H9 (cell line): ENCODE data around the gene F11R. TPM values are rescaled to one million over a fixed set of nuclear protein-coding genes. Genes with fewer than 3 reads are reported as not detected.

Source experiments
- DNase-seq: peaks from one replicate; pipeline ENCODE4 v3.0.0-alpha.2; 2017
- H2AFZ ChIP-seq: one replicate; pipeline ENCODE4 v1.6.1; 2013; ENCODE audit warnings: mild to moderate bottlenecking, low read length, control low read depth, moderate library complexity
- H2AK5ac ChIP-seq: 2 replicates; pipeline ENCODE4 v1.6.1; 2013; ENCODE audit warnings: low read length, control low read depth, mixed read lengths; ENCODE audit not compliant: insufficient read length
- H2BK120ac ChIP-seq: one replicate; pipeline ENCODE4 v1.6.1; 2013; ENCODE audit warnings: low read depth, mild to moderate bottlenecking, low read length, control low read depth, inconsistent platforms; ENCODE audit not compliant: poor library complexity, severe bottlenecking
- H2BK12ac ChIP-seq: 2 replicates; pipeline ENCODE4 v1.6.1; 2013; ENCODE audit warnings: low read length, control low read depth, mixed read lengths, low read depth; ENCODE audit not compliant: insufficient read length
- H2BK15ac ChIP-seq: 2 replicates; pipeline ENCODE4 v1.6.1; 2013; ENCODE audit warnings: low read depth, low read length, control low read depth
- H2BK20ac ChIP-seq: one replicate; pipeline ENCODE4 v1.6.1; 2013; ENCODE audit warnings: low read depth, mild to moderate bottlenecking, low read length, control low read depth, inconsistent platforms; ENCODE audit not compliant: poor library complexity, severe bottlenecking
- H2BK5ac ChIP-seq: 2 replicates; pipeline ENCODE4 v1.6.1; 2013; ENCODE audit warnings: low read length, control low read depth, mixed read lengths; ENCODE audit not compliant: insufficient read length
- H3K14ac ChIP-seq: 2 replicates; pipeline ENCODE4 v1.6.1; 2013; ENCODE audit warnings: low read length, control low read depth; ENCODE audit not compliant: insufficient read depth
- H3K18ac ChIP-seq: 2 replicates; pipeline ENCODE4 v1.6.1; 2013; ENCODE audit warnings: low read depth, mild to moderate bottlenecking, mixed read lengths, low read length, control low read depth; ENCODE audit not compliant: insufficient read length
- H3K23ac ChIP-seq: 2 replicates; pipeline ENCODE4 v1.6.1; 2013; ENCODE audit warnings: low read length, control low read depth, mixed read lengths, low read depth; ENCODE audit not compliant: insufficient read length
- H3K23me2 ChIP-seq: 2 replicates; pipeline ENCODE4 v1.6.1; 2013; ENCODE audit warnings: low read depth, mild to moderate bottlenecking, mixed read lengths, low read length, control low read depth; ENCODE audit not compliant: insufficient read length, poor library complexity, severe bottlenecking
- H3K27ac ChIP-seq: 2 replicates; pipeline ENCODE4 v1.5.1; 2013; ENCODE audit warnings: low read length, control low read depth, mixed read lengths, low read depth; ENCODE audit not compliant: insufficient read length
- H3K27me3 ChIP-seq: 2 replicates; pipeline ENCODE4 v1.6.1; 2013; ENCODE audit warnings: low read length, control low read depth, inconsistent platforms; ENCODE audit not compliant: insufficient read depth
- H3K4ac ChIP-seq: 2 replicates; pipeline ENCODE4 v1.6.1; 2013; ENCODE audit warnings: low read depth, mild to moderate bottlenecking, control low read depth, inconsistent platforms, low read length, moderate library complexity
- H3K4me1 ChIP-seq: 2 replicates; pipeline ENCODE4 v1.6.1; 2013; ENCODE audit warnings: low read length, control low read depth, inconsistent platforms; ENCODE audit not compliant: insufficient read depth
- H3K4me2 ChIP-seq: 2 replicates; pipeline ENCODE4 v1.6.1; 2013; ENCODE audit warnings: low read length, control low read depth, mixed read lengths; ENCODE audit not compliant: insufficient read length, insufficient read depth
- H3K56ac ChIP-seq: 2 replicates; pipeline ENCODE4 v1.6.1; 2013; ENCODE audit warnings: low read depth, mild to moderate bottlenecking, mixed read lengths, low read length, control low read depth; ENCODE audit not compliant: insufficient read length
- H3K79me1 ChIP-seq: 2 replicates; pipeline ENCODE4 v1.6.1; 2013; ENCODE audit warnings: low read depth, mild to moderate bottlenecking, moderate library complexity, low read length, control low read depth, inconsistent platforms; ENCODE audit not compliant: insufficient read depth, poor library complexity, severe bottlenecking
- H3K79me2 ChIP-seq: 2 replicates; pipeline ENCODE4 v1.6.1; 2013; ENCODE audit warnings: low read length, control low read depth, inconsistent platforms; ENCODE audit not compliant: insufficient read depth
- H3K9ac ChIP-seq: 2 replicates; pipeline ENCODE4 v1.6.1; 2013; ENCODE audit warnings: low read length, control low read depth, mixed read lengths; ENCODE audit not compliant: insufficient read length; ENCODE audit errors: extremely low read depth
- H3K9me3 ChIP-seq: one replicate; pipeline ENCODE4 v1.6.1; 2013; ENCODE audit warnings: low read depth, low read length, inconsistent platforms; ENCODE audit not compliant: control insufficient read depth
- H3T11ph ChIP-seq: one replicate; pipeline ENCODE4 v1.6.1; 2013; ENCODE audit warnings: mild to moderate bottlenecking, low read length, control low read depth, inconsistent platforms
- H4K20me1 ChIP-seq: one replicate; pipeline ENCODE4 v1.6.1; 2013; ENCODE audit not compliant: control insufficient read depth, insufficient read length, insufficient read depth
- H4K5ac ChIP-seq: 2 replicates; pipeline ENCODE4 v1.6.1; 2013; ENCODE audit warnings: low read depth, mild to moderate bottlenecking, mixed read lengths, low read length, control low read depth; ENCODE audit not compliant: insufficient read length
- H4K8ac ChIP-seq: replicated peaks from 2 replicates; pipeline ENCODE4 v1.6.1; 2013; ENCODE audit warnings: low read length, control low read depth, mixed read lengths, low read depth; ENCODE audit not compliant: insufficient read length
- H4K91ac ChIP-seq: 2 replicates; pipeline ENCODE4 v1.6.1; 2013; ENCODE audit warnings: low read depth, mild to moderate bottlenecking, moderate library complexity, mixed read lengths, low read length, control low read depth; ENCODE audit not compliant: insufficient read length
- H3K27ac Mint-ChIP-seq, 3 experiments: 2 replicates in 2 of 3; 3 replicates in 1 of 3; pipeline ENCODE4 v1.8.0; 2020 to 2021; ENCODE audit warnings: mixed read lengths in 3 of 3, mild to moderate bottlenecking in 1 of 3, moderate library complexity in 1 of 3
- H3K27me3 Mint-ChIP-seq: 2 replicates; pipeline ENCODE4 v1.8.0; 2021; ENCODE audit warnings: low read depth, mild to moderate bottlenecking, moderate library complexity, mixed read lengths
- H3K36me3 Mint-ChIP-seq, 3 experiments: 2 replicates in 2 of 3; 3 replicates in 1 of 3; pipeline ENCODE4 v1.8.0; 2020 to 2021; ENCODE audit warnings: low read depth in 3 of 3, mixed read lengths in 3 of 3; ENCODE audit not compliant: insufficient read depth in 1 of 3
- H3K4me1 Mint-ChIP-seq, 2 experiments: 2 replicates each; pipeline ENCODE4 v1.8.0; 2020; ENCODE audit warnings: mixed read lengths in 2 of 2
- H3K4me3 Mint-ChIP-seq, 2 experiments: 2 replicates in 1 of 2; 3 replicates in 1 of 2; pipeline ENCODE4 v1.8.0; 2020 to 2021; ENCODE audit warnings: mild to moderate bottlenecking in 2 of 2, mixed read lengths in 2 of 2, moderate library complexity in 1 of 2
- H3K9me3 Mint-ChIP-seq, 2 experiments: 2 replicates in 1 of 2; 3 replicates in 1 of 2; pipeline ENCODE4 v1.8.0; 2020; ENCODE audit warnings: mild to moderate bottlenecking in 2 of 2, mixed read lengths in 2 of 2, moderate library complexity in 1 of 2
- CTCF ChIP-seq: fragments of 200-600 bp; sonication (generic); conservative IDR thresholded peaks from 3 replicates; pipeline ENCODE4 v1.8.0; 2021; ENCODE audit warnings: antibody characterized with exemption, mild to moderate bottlenecking
- WGBS: extraction: QIAGEN DNeasy Blood & Tissue Kit; methylation state at CpG from one replicate; pipeline ENCODE4 v1.1.7; 2013; ENCODE audit warnings: missing lambda C conversion rate, low lambda C conversion rate, mixed read lengths; ENCODE audit not compliant: insufficient read length; ENCODE audit errors: extremely low coverage; 5-methylcytosine and 5-hydroxymethylcytosine counted together
- total RNA-seq: library from RNA; stranded (reverse); gene quantifications from 2 replicates; pipeline ENCODE4 v1.2.1, GENCODE V29; 2021

Gene F11R
- total RNA-seq, 1 experiment from 2014 or later, result 174 TPM

GRCh38 chr1:160987359-160988050 lies 33.4 kb downstream of the F11R start:
- H2BK120ac ChIP-seq, result no peak overlapping the region

More at GRCh38 chr1:160987359-160988050, 33.4 kb downstream of the F11R start:
- H3K23ac ChIP-seq, result no peak overlapping the region
- WGBS, result no CpG with 5 or more reads among the region's 8 CpGs
- peaks cover 3% of the 10 kb centered on the region; the same call in 1 of the 2 replicates for H3K4me1 ChIP-seq
- no peaks in the 10 kb centered on the region for H3K79me1 ChIP-seq
- no peak overlapping the region for H4K5ac ChIP-seq
- H3K9ac ChIP-seq, result no peak overlapping the region
- H3K36me3 Mint-ChIP-seq, result peaks cover 6 to 15% (median 15%) of the 10 kb centered on the region in 3 experiments
- H3K27ac Mint-ChIP-seq, result peak overlapping the region; percentile 92 to 96 (median 93)
- no peak overlapping the region for H3K56ac ChIP-seq
- H4K20me1 ChIP-seq, result no peaks in the 10 kb centered on the region
- H2BK15ac ChIP-seq, result no peak overlapping the region
- H4K91ac ChIP-seq, result no peak overlapping the region
- H2AFZ ChIP-seq, result no peak overlapping the region
- H2BK20ac ChIP-seq, result no peak overlapping the region
- no peak overlapping the region for H2AK5ac ChIP-seq
- peaks cover 46 to 56% of the 10 kb centered on the region in 2 experiments for H3K4me1 Mint-ChIP-seq
- H3K79me2 ChIP-seq, result no peaks in the 10 kb centered on the region
- H3K23me2 ChIP-seq, result no peaks in the 10 kb centered on the region
- no peak overlapping the region for H2BK12ac ChIP-seq
- H3K9me3 ChIP-seq, result peaks cover 4% of the 10 kb centered on the region
- no peaks in the 10 kb centered on the region for H3K27me3 ChIP-seq
- no peak overlapping the region for H3K18ac ChIP-seq
- H2BK5ac ChIP-seq, result no peak overlapping the region
- H4K8ac ChIP-seq, result no peak overlapping the region
- DNase-seq, result peak; percentile 61
- peaks cover 9 to 16% of the 10 kb centered on the region in 2 experiments for H3K9me3 Mint-ChIP-seq
- peak overlapping the region; percentile 39 for H3K4me2 ChIP-seq
- no peak for TF ChIP-seq CTCF
- H3T11ph ChIP-seq, result no peak overlapping the region
- peak overlapping the region; percentile 32 to 45; a peak in 4 of 5 replicates for H3K4me3 Mint-ChIP-seq
- H3K14ac ChIP-seq, result no peak overlapping the region
- no peaks in the 10 kb centered on the region; the same call in 1 of the 2 replicates for H3K27me3 Mint-ChIP-seq
- no peak overlapping the region for H3K4ac ChIP-seq
- peak overlapping the region; percentile 69 for H3K27ac ChIP-seq
